Loucy (cell line): ENCODE results near the gene LANCL1.

Source experiments
- EZH2phosphoT487 ChIP-seq: fragments of 200-600 bp; IDR thresholded peaks from 2 replicates; pipeline ENCODE4 v1.6.1; 2018; ENCODE audit warnings: antibody characterized with exemption, mild to moderate bottlenecking, moderate library complexity, borderline replicate concordance
- TF ChIP-seq, protein P1 (sequence below): fragments of 200-600 bp; sonication (generic); conservative IDR thresholded peaks from 2 replicates; pipeline ENCODE4 v1.5.1; 2014; ENCODE audit warnings: mild to moderate bottlenecking, antibody characterized with exemption, low read length

- TF ChIP-seq, protein P1, sequence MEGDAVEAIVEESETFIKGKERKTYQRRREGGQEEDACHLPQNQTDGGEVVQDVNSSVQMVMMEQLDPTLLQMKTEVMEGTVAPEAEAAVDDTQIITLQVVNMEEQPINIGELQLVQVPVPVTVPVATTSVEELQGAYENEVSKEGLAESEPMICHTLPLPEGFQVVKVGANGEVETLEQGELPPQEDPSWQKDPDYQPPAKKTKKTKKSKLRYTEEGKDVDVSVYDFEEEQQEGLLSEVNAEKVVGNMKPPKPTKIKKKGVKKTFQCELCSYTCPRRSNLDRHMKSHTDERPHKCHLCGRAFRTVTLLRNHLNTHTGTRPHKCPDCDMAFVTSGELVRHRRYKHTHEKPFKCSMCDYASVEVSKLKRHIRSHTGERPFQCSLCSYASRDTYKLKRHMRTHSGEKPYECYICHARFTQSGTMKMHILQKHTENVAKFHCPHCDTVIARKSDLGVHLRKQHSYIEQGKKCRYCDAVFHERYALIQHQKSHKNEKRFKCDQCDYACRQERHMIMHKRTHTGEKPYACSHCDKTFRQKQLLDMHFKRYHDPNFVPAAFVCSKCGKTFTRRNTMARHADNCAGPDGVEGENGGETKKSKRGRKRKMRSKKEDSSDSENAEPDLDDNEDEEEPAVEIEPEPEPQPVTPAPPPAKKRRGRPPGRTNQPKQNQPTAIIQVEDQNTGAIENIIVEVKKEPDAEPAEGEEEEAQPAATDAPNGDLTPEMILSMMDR = no peak
- TF ChIP-seq EZH2phosphoT487 = no peak
Measured at GRCh38 chr2:210458395-210458794, 18.2 kb downstream of the LANCL1 start.
